PFSK-1 (cell line): ENCODE results near the gene PLEKHA6.

Experiments used
- POLR2AphosphoS5 ChIP-seq: IDR thresholded peaks from 2 replicates; pipeline ENCODE4 v1.6.1; 2012; ENCODE audit warnings: low read depth, mild to moderate bottlenecking, control low read depth, low read length, moderate library complexity
- REST ChIP-seq, 2 experiments: IDR thresholded peaks; 2 replicates each; pipeline versions ENCODE4 v1.6.1 to v1.8.0; 2011 to 2012; ENCODE audit warnings: low read depth in 2 of 2, low read length in 2 of 2, control low read depth in 1 of 2, inconsistent platforms in 1 of 2, mild to moderate bottlenecking in 1 of 2, moderate library complexity in 1 of 2; ENCODE audit not compliant: insufficient read depth in 1 of 2

- TF ChIP-seq POLR2AphosphoS5, result no peak
- TF ChIP-seq REST (IDR thresholded peaks at IDR 0.05; ENCODE audit: insufficient read depth in 1 of 2, low read depth in 2 of 2, low read length in 2 of 2), result no peak
These were observed 70.4 kb downstream of the PLEKHA6 start for GRCh38 chr1:204289280-204289679.
